A549 (cell line): ENCODE data around the gene CCDC78. TPM values are rescaled to one million over a fixed set of nuclear protein-coding genes. Genes with fewer than 3 reads are reported as not detected.

Experiments
- ATAC-seq, 2 experiments: fragments of 200-7000 bp in 1 of 2; fragments of >200 bp in 1 of 2; cut with Nextera tagmentation in 1 of 2; cut with Tn5 transposase in 1 of 2; 3 replicates each; pipeline versions ENCODE4 v1.8.0 to v1.9.1; 2018 to 2020; ENCODE audit warnings: mild to moderate bottlenecking in 1 of 2, moderate library complexity in 1 of 2
- CTCF ChIA-PET: fragments of 300-600 bp; sonication (Branson Sonifier 250); formaldehyde crosslinking; extraction: SDS; loops from one replicate; lab custom pipeline; 2021; ENCODE audit warnings: antibody characterized with exemption, inconsistent platforms; lab: Yijun Ruan, JAX
- POLR2A ChIA-PET: fragments of 350-600 bp; formaldehyde crosslinking; extraction: SDS; loops from one replicate; lab custom pipeline; 2021; ENCODE audit warnings: antibody characterized with exemption, inconsistent platforms; lab: Yijun Ruan, JAX
- DNase-seq, 2 experiments: peaks; one replicate each; pipeline versions ENCODE4 v3.0.0 to v3.0.0-alpha.2; 2011 to 2016; ENCODE audit warnings: low read depth in 1 of 2, low spot score in 1 of 2
- FAIRE-seq: peaks from 2 replicates; lab custom pipeline; 2011; peaks lifted over from hg19 to GRCh38; lab: Jason Lieb, UNC
- H3K27ac ChIP-seq, 2 experiments: fragments of >200 bp; sonication (Bioruptor Twin); formaldehyde crosslinking; 3 replicates each; pipeline ENCODE4 v1.5.1; 2016 to 2017
- H3K4me1 ChIP-seq: fragments of >200 bp; sonication (Bioruptor Twin); formaldehyde crosslinking; 3 replicates; pipeline ENCODE4 v1.6.1; 2016
- H3K4me2 ChIP-seq: fragments of >200 bp; sonication (Bioruptor Twin); formaldehyde crosslinking; 3 replicates; pipeline ENCODE4 v1.6.1; 2016
- H3K4me3 ChIP-seq: fragments of >200 bp; sonication (Bioruptor Twin); formaldehyde crosslinking; 3 replicates; pipeline ENCODE4 v1.5.1; 2016
- H3K9me3 ChIP-seq: fragments of >200 bp; sonication (Bioruptor Twin); formaldehyde crosslinking; 3 replicates; pipeline ENCODE4 v1.6.1; 2016
- BHLHE40 ChIP-seq: IDR thresholded peaks from 2 replicates; pipeline ENCODE4 v1.6.1; 2012; ENCODE audit warnings: low read depth, low read length, inconsistent platforms
- CBX2 ChIP-seq: fragments of 200-600 bp; sonication (generic); IDR thresholded peaks from 2 replicates; pipeline ENCODE4 v1.6.1; 2016; ENCODE audit warnings: low read depth, mild to moderate bottlenecking, borderline replicate concordance
- CEBPB ChIP-seq, 2 experiments: fragments of >200 bp in 1 of 2; sonication (Bioruptor Twin) in 1 of 2; formaldehyde crosslinking in 1 of 2; IDR thresholded peaks; 2 replicates each; pipeline ENCODE4 v1.6.1; 2012 to 2016
- ELK1 ChIP-seq: fragments of 150-350 bp; IDR thresholded peaks from 2 replicates; pipeline ENCODE4 v1.6.1; 2014; ENCODE audit warnings: low read depth, mild to moderate bottlenecking, low read length
- ESRRA ChIP-seq: fragments of 150-350 bp; IDR thresholded peaks from 2 replicates; pipeline ENCODE4 v1.6.1; 2014; ENCODE audit warnings: mild to moderate bottlenecking, low read length, borderline replicate concordance
- FOSB ChIP-seq: fragments of 250-450 bp; sonication (Bioruptor Pico); IDR thresholded peaks from 2 replicates; pipeline ENCODE4 v1.5.0; 2020; ENCODE audit warnings: mild to moderate bottlenecking, moderate library complexity
- GATA3 ChIP-seq: IDR thresholded peaks from 2 replicates; pipeline ENCODE4 v1.6.1; 2012; ENCODE audit warnings: borderline replicate concordance
- HOXB13 ChIP-seq: fragments of 250-450 bp; sonication (Bioruptor Pico); IDR thresholded peaks from 2 replicates; pipeline ENCODE4 v1.5.0; 2020; ENCODE audit warnings: low read depth, mild to moderate bottlenecking, moderate library complexity
- HOXB5 ChIP-seq: fragments of 250-450 bp; sonication (Bioruptor Pico); IDR thresholded peaks from 2 replicates; pipeline ENCODE4 v1.5.0; 2020; ENCODE audit warnings: mild to moderate bottlenecking, moderate library complexity
- MAFK ChIP-seq: fragments of 450-650 bp; IDR thresholded peaks from 2 replicates; pipeline ENCODE4 v1.6.1; 2014; ENCODE audit not compliant: partially characterized antibody
- MAX ChIP-seq: IDR thresholded peaks from 2 replicates; pipeline ENCODE4 v1.6.1; 2012
- MAZ ChIP-seq: fragments of 150-350 bp; IDR thresholded peaks from 2 replicates; pipeline ENCODE4 v1.6.1; 2014; ENCODE audit warnings: antibody characterized with exemption, low read depth, low read length, borderline replicate concordance
- MYC ChIP-seq: IDR thresholded peaks from 2 replicates; pipeline ENCODE4 v1.6.1; 2012; ENCODE audit warnings: mild to moderate bottlenecking, inconsistent platforms, low read length, improper control_type of control experiment, borderline replicate concordance
- NFE2L2 ChIP-seq: fragments of 150-350 bp; conservative IDR thresholded peaks from 2 replicates; pipeline ENCODE4 v1.6.1; 2014; ENCODE audit warnings: low read length
- NPAS2 ChIP-seq: fragments of 250-450 bp; sonication (Bioruptor Pico); IDR thresholded peaks from 2 replicates; pipeline ENCODE4 v1.8.0; 2022; ENCODE audit warnings: mild to moderate bottlenecking, moderate library complexity, borderline replicate concordance
- RAD21 ChIP-seq, 2 experiments: fragments of >200 bp in 1 of 2; sonication (Bioruptor Twin) in 1 of 2; formaldehyde crosslinking in 1 of 2; IDR thresholded peaks in 1 of 2; conservative IDR thresholded peaks in 1 of 2; 2 replicates in 1 of 2; 3 replicates in 1 of 2; pipeline ENCODE4 v1.6.1; 2012 to 2018; ENCODE audit warnings: inconsistent platforms in 1 of 2
- REST ChIP-seq: fragments of 200-600 bp; sonication (generic); IDR thresholded peaks from 2 replicates; pipeline ENCODE4 v1.6.1; 2016; ENCODE audit warnings: antibody characterized with exemption, mild to moderate bottlenecking, moderate library complexity
- TP53 ChIP-seq: fragments of 250-450 bp; sonication (Bioruptor Pico); IDR thresholded peaks from 2 replicates; pipeline ENCODE4 v1.5.0; 2021; ENCODE audit warnings: mild to moderate bottlenecking, moderate library complexity
- ZFP36 ChIP-seq: fragments of 450-650 bp; IDR thresholded peaks from 2 replicates; pipeline ENCODE4 v1.6.1; 2014; ENCODE audit warnings: borderline replicate concordance; ENCODE audit not compliant: partially characterized antibody
- ZSCAN20 ChIP-seq: fragments of 250-450 bp; sonication (Bioruptor Pico); IDR thresholded peaks from 2 replicates; pipeline ENCODE4 v1.8.0; 2022; ENCODE audit warnings: mild to moderate bottlenecking, moderate library complexity
- WGBS: methylation state at CpG from one replicate; pipeline ENCODE4 v1.1.6; 2017; ENCODE audit errors: missing lambda C conversion rate; 5-methylcytosine and 5-hydroxymethylcytosine counted together
- polyA plus RNA-seq, 4 experiments: library from polyadenylated mRNA; depleted of rRNA in 3 of 4; stranded (reverse); fragments of >200 nt; fragmentation: RNase III in 1 of 4; extraction: RNeasy Plus Mini Kit Qiagen cat#74134 plus additional on column Dnase treatment in 1 of 4; gene quantifications; 2 replicates in 3 of 4; 3 replicates in 1 of 4; pipeline ENCODE4 v1.2.3, GENCODE V29; 2011 to 2017

CCDC78 gene
- polyA plus RNA-seq, 2 of the 4 experiments (the other 2 are of a cell fraction), result 1.1 to 4.7 TPM

- H3K4me1 ChIP-seq, result peaks cover 33% of the 10 kb centered on the region
- no peak overlapping the region for H3K4me2 ChIP-seq
- ChIA-PET CTCF (interaction anchor here (1.1 to 25.1 kb wide), 10 partner anchors 7 to 83 kb away, joined by 3 to 656 read pairs (median 10); partner anchors contain the start of genes ANTKMT, CCDC78, CIAO3 and HAGHL), POLR2A (interaction anchor here (1.4 kb wide), 1 partner anchor 13 kb away, joined by 4 read pairs; the partner anchor contains the start of gene WDR24)
- H3K9me3 ChIP-seq, result no peaks in the 10 kb centered on the region
- WGBS, result 55% methylated on average over 6 of the region's 12 CpGs
- no peak overlapping the region for H3K27ac ChIP-seq
- no peak for DNase-seq
- ATAC-seq, result peak in 1 of 2 experiments; percentile 28; a peak in 3 of 6 replicates
- FAIRE-seq, result no peak
- no peak overlapping the region for H3K4me3 ChIP-seq
- TF ChIP-seq ZSCAN20 (CRISPR knock-in tag) (no peak), FOSB (no peak), ELK1 (no peak), HOXB5 (CRISPR knock-in tag) (no peak), CBX2 (no peak), MAX (no peak), MAZ (no peak), TP53 (CRISPR knock-in tag) (no peak), NPAS2 (CRISPR knock-in tag) (no peak), ZFP36 (no peak), MAFK (no peak), HOXB13 (CRISPR knock-in tag) (no peak)
These were observed 22.8 kb downstream of the CCDC78 start for GRCh38 chr16:703406-703805.

GRCh38 chr16:702341-702740, 23.9 kb downstream of the CCDC78 start:
- 68% methylated on average over 19 of the region's 19 CpGs for WGBS
- Histone ChIP-seq H3K4me3 (no peak overlapping the region), H3K4me1 (peaks cover 32% of the 10 kb centered on the region), H3K9me3 (no peaks in the 10 kb centered on the region), H3K27ac (no peak overlapping the region), H3K4me2 (no peak overlapping the region)
- TF ChIP-seq BHLHE40 (no peak), NFE2L2 (no peak), CEBPB (IDR thresholded peaks at IDR 0.05) (no peak), NPAS2 (CRISPR knock-in tag) (no peak), RAD21 (conservative IDR thresholded peaks at IDR 0.05 in 1 of 2, IDR thresholded peaks at IDR 0.05 in 1 of 2) (no peak), MYC (no peak), CBX2 (no peak), TP53 (CRISPR knock-in tag) (no peak), FOSB (no peak), ESRRA (no peak)
- FAIRE-seq (no peak), DNase-seq (no peak), ATAC-seq (no peak)
- ChIA-PET POLR2A (interaction anchor here (1.4 kb wide), 2 partner anchors 12 to 19 kb away, joined by 3 to 4 read pairs; partner anchors contain the start of genes ANTKMT and WDR24), CTCF (interaction anchor here (1.7 to 25.1 kb wide), 5 partner anchors 9 to 83 kb away, joined by 9 to 656 read pairs (median 11); partner anchors contain the start of genes ANTKMT, CCDC78, CIAO3 and HAGHL)

GRCh38 chr16:700684-701584, 25.3 kb downstream of the CCDC78 start:
- ChIA-PET CTCF (interaction anchor here (2.2 to 4.1 kb wide), 3 partner anchors 10 to 84 kb away, joined by 9 to 33 read pairs (median 11); no protein-coding TSS in a partner anchor), POLR2A (interaction anchor here (1.4 kb wide), 1 partner anchor 20 kb away, joined by 3 read pairs; the partner anchor contains the start of gene ANTKMT)
- peak overlapping the region; percentile 78 for H3K4me2 ChIP-seq
- no peak for FAIRE-seq
- H3K4me1 ChIP-seq, result peaks cover 19% of the 10 kb centered on the region
- no peaks in the 10 kb centered on the region for H3K9me3 ChIP-seq
- H3K27ac ChIP-seq, result no peak overlapping the region
- peak; percentile 31; the same call in 1 of the 2 replicates for TF ChIP-seq MAX
- peak; percentile 98 for TF ChIP-seq REST
- no peak for TF ChIP-seq GATA3
- no peak for DNase-seq
- peak; percentile 36 to 64; a peak in 4 of 6 replicates for ATAC-seq
- H3K4me3 ChIP-seq, result peak overlapping the region; percentile 21; the same call in 1 of the 3 replicates
- 12% methylated on average over 19 of the region's 76 CpGs for WGBS
